ENCODE measurements around the gene TAPBP.

DNA sequence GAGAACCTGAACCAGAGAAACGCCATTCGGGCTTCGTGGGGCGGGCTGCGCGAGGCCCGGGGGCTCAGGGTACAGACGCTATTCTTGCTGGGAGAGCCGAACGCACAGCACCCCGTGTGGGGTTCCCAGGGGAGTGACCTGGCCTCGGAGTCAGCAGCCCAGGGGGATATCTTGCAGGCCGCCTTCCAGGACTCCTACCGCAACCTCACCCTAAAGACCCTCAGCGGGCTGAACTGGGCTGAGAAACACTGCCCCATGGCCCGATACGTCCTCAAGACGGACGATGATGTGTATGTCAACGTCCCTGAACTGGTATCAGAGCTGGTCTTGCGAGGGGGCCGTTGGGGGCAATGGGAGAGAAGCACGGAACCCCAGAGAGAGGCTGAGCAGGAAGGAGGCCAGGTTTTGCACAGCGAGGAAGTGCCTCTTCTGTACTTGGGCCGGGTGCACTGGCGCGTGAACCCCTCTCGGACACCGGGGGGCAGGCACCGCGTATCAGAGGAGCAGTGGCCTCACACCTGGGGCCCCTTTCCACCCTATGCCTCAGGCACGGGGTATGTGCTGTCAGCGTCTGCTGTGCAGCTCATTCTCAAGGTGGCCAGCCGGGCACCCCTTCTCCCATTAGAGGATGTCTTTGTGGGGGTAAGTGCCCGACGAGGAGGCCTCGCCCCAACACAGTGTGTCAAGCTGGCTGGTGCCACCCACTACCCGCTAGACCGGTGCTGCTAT, 36.1 kb downstream of the TAPBP start:
- TF ChIP-seq CTCF (IDR thresholded peaks at IDR 0.05): no peak
- no peak for TF ChIP-seq POLR2A (IDR thresholded peaks at IDR 0.05)

Measured in testis (tissue), 2 donors.